OCI-LY1 (cell line): ENCODE results near the gene MTARC1.

Experiments used
- H2AFZ ChIP-seq: fragments of 200-600 bp; sonication (generic), shearing (Covaris generic); 2 replicates; pipeline ENCODE4 v1.6.0; 2014; ENCODE audit warnings: antibody characterized with exemption, mild to moderate bottlenecking, low read length
- H3F3A ChIP-seq: fragments of 200-600 bp; sonication (generic), shearing (Covaris generic); 2 replicates; pipeline ENCODE4 v1.6.0; 2014; ENCODE audit warnings: mild to moderate bottlenecking, antibody characterized with exemption, low read length, moderate library complexity; ENCODE audit not compliant: insufficient read depth
- H3K27ac ChIP-seq: fragments of 200-600 bp; sonication (generic); 2 replicates; pipeline ENCODE4 v1.5.1; 2014; ENCODE audit warnings: low read length, mixed run types, mild to moderate bottlenecking, low read depth; ENCODE audit not compliant: poor library complexity, severe bottlenecking
- H3K27me3 ChIP-seq: fragments of 200-600 bp; sonication (generic); 2 replicates; pipeline ENCODE4 v1.6.0; 2014; ENCODE audit warnings: antibody characterized with exemption, mild to moderate bottlenecking, low read length, moderate library complexity; ENCODE audit not compliant: insufficient read depth
- H3K36me3 ChIP-seq: fragments of 200-600 bp; sonication (generic); 2 replicates; pipeline ENCODE4 v1.6.1; 2014; ENCODE audit warnings: mild to moderate bottlenecking, antibody characterized with exemption, low read length, moderate library complexity, mixed read lengths; ENCODE audit not compliant: insufficient read depth
- H3K4me1 ChIP-seq: fragments of 200-600 bp; sonication (generic); 2 replicates; pipeline ENCODE4 v1.5.1; 2014; ENCODE audit warnings: mild to moderate bottlenecking, low read length, moderate library complexity; ENCODE audit not compliant: insufficient read depth, severe bottlenecking
- H3K4me2 ChIP-seq: fragments of 200-600 bp; sonication (generic), shearing (Covaris generic); 2 replicates; pipeline ENCODE4 v1.6.1; 2014; ENCODE audit warnings: low read length
- H3K4me3 ChIP-seq: fragments of 200-600 bp; sonication (generic); 2 replicates; pipeline ENCODE4 v1.5.1; 2014; ENCODE audit warnings: low read length, low read depth, mild to moderate bottlenecking, mixed read lengths; ENCODE audit not compliant: poor library complexity, severe bottlenecking
- H3K79me2 ChIP-seq: fragments of 200-600 bp; shearing (Covaris generic); 2 replicates; pipeline ENCODE4 v1.6.1; 2016; ENCODE audit warnings: mixed run types, low read length, mixed read lengths; ENCODE audit not compliant: insufficient read depth
- H3K9ac ChIP-seq: fragments of 200-600 bp; sonication (generic), shearing (Covaris generic); 2 replicates; pipeline ENCODE4 v1.6.1; 2014; ENCODE audit warnings: mild to moderate bottlenecking, low read length, mixed read lengths
- H3K9me2 ChIP-seq: fragments of 200-600 bp; sonication (generic), shearing (Covaris generic); 2 replicates; pipeline ENCODE4 v1.6.1; 2014; ENCODE audit warnings: low read depth, mild to moderate bottlenecking, low read length, mixed read lengths
- H3K9me3 ChIP-seq: fragments of 200-600 bp; shearing (Covaris generic); 2 replicates; pipeline ENCODE4 v1.6.1; 2014; ENCODE audit warnings: low read length, mixed read lengths
- H4K20me1 ChIP-seq: fragments of 200-600 bp; sonication (generic), shearing (Covaris generic); 2 replicates; pipeline ENCODE4 v1.6.0; 2016; ENCODE audit warnings: mild to moderate bottlenecking, low read length; ENCODE audit not compliant: insufficient read depth
- EZH2 ChIP-seq: fragments of 200-600 bp; sonication (generic), shearing (Covaris generic); IDR thresholded peaks from 2 replicates; pipeline ENCODE4 v1.8.0; 2017; ENCODE audit warnings: borderline replicate concordance, mixed run types, mild to moderate bottlenecking, antibody characterized with exemption, low read length, moderate library complexity, mixed read lengths
- TF ChIP-seq, protein P1 (sequence below): fragments of 200-600 bp; sonication (generic), shearing (Covaris generic); IDR thresholded peaks from 2 replicates; pipeline ENCODE4 v1.5.1; 2017; ENCODE audit warnings: mild to moderate bottlenecking, antibody characterized with exemption, low read length, moderate library complexity, mixed read lengths

Gene MTARC1

DNA sequence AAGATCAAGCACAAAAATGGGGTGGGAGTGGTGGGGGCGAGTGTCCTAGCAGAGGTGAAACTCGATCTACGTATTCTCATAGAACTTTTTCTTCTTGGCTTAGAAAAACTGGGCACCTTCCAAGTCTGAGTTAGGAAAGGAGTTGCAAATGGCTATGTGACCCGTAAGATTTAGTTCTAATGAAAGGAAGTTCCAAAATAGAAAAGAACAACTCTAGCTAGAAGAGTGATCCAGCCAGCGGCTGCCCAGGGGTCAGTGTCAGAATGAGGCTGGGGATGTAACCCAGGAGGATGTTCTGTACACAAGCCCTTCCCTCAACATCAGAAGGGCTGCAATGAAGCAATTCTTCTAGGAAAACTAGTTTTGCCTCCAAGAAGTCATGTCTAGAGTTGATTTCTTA, 5.2 kb downstream of the MTARC1 start:
- Histone ChIP-seq H4K20me1 (no peaks in the 10 kb centered on the region), H2AFZ (no peak overlapping the region), H3K4me3 (no peak overlapping the region), H3K9me2 (no peaks in the 10 kb centered on the region), H3K4me1 (no peaks in the 10 kb centered on the region), H3K9ac (no peak overlapping the region), H3K79me2 (no peaks in the 10 kb centered on the region), H3K27me3 (no peaks in the 10 kb centered on the region; the same call in 1 of the 2 replicates), H3K4me2 (no peak overlapping the region), H3K27ac (no peak overlapping the region), H3K36me3 (no peaks in the 10 kb centered on the region), H3F3A (no peaks in the 10 kb centered on the region), H3K9me3 (no peaks in the 10 kb centered on the region)
- TF ChIP-seq EZH2 = no peak
- TF ChIP-seq, protein P1, sequence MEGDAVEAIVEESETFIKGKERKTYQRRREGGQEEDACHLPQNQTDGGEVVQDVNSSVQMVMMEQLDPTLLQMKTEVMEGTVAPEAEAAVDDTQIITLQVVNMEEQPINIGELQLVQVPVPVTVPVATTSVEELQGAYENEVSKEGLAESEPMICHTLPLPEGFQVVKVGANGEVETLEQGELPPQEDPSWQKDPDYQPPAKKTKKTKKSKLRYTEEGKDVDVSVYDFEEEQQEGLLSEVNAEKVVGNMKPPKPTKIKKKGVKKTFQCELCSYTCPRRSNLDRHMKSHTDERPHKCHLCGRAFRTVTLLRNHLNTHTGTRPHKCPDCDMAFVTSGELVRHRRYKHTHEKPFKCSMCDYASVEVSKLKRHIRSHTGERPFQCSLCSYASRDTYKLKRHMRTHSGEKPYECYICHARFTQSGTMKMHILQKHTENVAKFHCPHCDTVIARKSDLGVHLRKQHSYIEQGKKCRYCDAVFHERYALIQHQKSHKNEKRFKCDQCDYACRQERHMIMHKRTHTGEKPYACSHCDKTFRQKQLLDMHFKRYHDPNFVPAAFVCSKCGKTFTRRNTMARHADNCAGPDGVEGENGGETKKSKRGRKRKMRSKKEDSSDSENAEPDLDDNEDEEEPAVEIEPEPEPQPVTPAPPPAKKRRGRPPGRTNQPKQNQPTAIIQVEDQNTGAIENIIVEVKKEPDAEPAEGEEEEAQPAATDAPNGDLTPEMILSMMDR = no peak

DNA sequence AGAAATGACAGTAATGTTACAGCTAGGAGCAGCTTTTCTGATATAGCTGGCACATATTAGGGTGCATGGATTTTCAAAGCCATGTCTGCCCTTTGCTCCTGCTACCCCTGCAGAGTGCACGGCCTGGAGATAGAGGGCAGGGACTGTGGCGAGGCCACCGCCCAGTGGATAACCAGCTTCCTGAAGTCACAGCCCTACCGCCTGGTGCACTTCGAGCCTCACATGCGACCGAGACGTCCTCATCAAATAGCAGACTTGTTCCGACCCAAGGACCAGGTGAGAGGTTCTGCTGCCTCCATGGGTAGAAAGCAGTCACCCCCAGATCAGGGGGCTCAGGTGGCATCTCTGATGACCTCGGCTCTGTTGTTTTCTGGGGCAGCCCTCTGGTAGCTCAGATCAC, 9.8 kb downstream of the MTARC1 start:
- H3K4me2 ChIP-seq = no peak overlapping the region
- no peaks in the 10 kb centered on the region for H3F3A ChIP-seq
- no peaks in the 10 kb centered on the region for H4K20me1 ChIP-seq
- H3K27me3 ChIP-seq = no peaks in the 10 kb centered on the region
- H3K9me2 ChIP-seq = no peaks in the 10 kb centered on the region
- no peak overlapping the region for H3K4me3 ChIP-seq
- H3K9me3 ChIP-seq = no peaks in the 10 kb centered on the region
- TF ChIP-seq, protein P1 = no peak
- TF ChIP-seq EZH2 = no peak
- no peaks in the 10 kb centered on the region for H3K4me1 ChIP-seq
- H3K27ac ChIP-seq = no peak overlapping the region
- no peaks in the 10 kb centered on the region for H3K79me2 ChIP-seq
- no peak overlapping the region for H2AFZ ChIP-seq
- H3K9ac ChIP-seq = no peak overlapping the region
- no peaks in the 10 kb centered on the region for H3K36me3 ChIP-seq

DNA sequence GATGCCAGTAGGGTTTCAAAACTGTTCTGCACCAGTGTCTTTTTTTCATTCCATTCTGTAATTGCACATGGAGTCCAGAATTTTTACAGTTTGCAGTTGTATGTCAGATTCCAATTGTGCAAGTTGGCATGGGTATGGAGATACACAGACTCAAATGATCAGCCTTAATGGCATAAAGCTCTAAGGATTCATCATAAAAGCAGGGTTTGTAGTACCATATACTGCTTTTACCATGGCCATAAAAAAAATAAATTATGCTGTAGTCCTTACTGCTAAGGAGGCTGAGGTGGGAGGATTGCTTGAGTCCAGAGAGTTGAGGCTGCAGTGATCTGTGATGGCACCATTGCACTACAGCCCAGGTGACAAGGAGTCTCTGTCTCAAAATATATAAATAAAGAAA, 10.3 kb downstream of the MTARC1 start:
- Histone ChIP-seq H3K27ac (no peak overlapping the region), H3K27me3 (no peaks in the 10 kb centered on the region), H3K4me3 (no peak overlapping the region), H3F3A (no peaks in the 10 kb centered on the region), H3K4me1 (no peaks in the 10 kb centered on the region), H3K9me3 (no peaks in the 10 kb centered on the region), H3K79me2 (no peaks in the 10 kb centered on the region), H4K20me1 (no peaks in the 10 kb centered on the region), H3K36me3 (no peaks in the 10 kb centered on the region), H3K9me2 (no peaks in the 10 kb centered on the region), H3K4me2 (no peak overlapping the region), H2AFZ (no peak overlapping the region), H3K9ac (no peak overlapping the region)
- no peak for TF ChIP-seq EZH2
- TF ChIP-seq, protein P1 = no peak
